ENCODE results near the gene HOXD8.

DNA sequence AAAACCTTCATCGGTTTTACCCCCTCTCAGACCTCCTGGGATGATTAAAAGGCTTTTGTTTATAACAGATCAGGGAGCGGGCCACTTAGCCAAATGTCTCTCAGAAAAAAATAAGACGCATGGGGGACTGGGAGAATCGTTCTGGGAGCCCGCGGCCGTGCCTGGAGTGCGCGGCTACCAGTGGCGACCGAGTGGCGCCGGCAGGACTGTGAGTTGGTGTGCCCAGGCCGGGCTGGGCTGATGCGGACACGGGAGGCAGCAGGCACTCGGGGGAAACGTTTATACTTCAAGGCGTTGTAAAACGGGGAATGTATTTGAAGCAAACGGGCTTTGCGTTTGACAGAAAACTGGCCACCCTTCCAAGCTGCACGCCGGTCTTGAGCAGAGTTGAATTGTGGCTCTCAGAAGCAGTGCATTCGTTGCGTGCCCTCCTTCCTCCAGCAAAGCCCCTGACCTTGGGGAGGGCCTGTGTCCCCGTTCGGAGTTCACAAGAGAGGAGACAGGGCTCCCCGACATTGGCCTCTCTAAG is 17.6 kb upstream of the HOXD8 start:
- no peak for TF ChIP-seq IRF2 (CRISPR knock-in tag; IDR thresholded peaks at IDR 0.05)
- TF ChIP-seq, protein P1, sequence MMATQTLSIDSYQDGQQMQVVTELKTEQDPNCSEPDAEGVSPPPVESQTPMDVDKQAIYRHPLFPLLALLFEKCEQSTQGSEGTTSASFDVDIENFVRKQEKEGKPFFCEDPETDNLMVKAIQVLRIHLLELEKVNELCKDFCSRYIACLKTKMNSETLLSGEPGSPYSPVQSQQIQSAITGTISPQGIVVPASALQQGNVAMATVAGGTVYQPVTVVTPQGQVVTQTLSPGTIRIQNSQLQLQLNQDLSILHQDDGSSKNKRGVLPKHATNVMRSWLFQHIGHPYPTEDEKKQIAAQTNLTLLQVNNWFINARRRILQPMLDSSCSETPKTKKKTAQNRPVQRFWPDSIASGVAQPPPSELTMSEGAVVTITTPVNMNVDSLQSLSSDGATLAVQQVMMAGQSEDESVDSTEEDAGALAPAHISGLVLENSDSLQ (IDR thresholded peaks at IDR 0.05): no peak
- TF ChIP-seq YY1 (IDR thresholded peaks at IDR 0.05; ENCODE audit: borderline replicate concordance in 1 of 3, control insufficient read depth in 1 of 3, extremely low read depth in 1 of 3, insufficient read depth in 3 of 3, insufficient read length in 1 of 3, insufficient replicate concordance in 2 of 3, low read depth in 1 of 3, low read length in 2 of 3): no peak
- TF ChIP-seq HDAC2 (IDR thresholded peaks at IDR 0.05): no peak
- TF ChIP-seq, protein P2, sequence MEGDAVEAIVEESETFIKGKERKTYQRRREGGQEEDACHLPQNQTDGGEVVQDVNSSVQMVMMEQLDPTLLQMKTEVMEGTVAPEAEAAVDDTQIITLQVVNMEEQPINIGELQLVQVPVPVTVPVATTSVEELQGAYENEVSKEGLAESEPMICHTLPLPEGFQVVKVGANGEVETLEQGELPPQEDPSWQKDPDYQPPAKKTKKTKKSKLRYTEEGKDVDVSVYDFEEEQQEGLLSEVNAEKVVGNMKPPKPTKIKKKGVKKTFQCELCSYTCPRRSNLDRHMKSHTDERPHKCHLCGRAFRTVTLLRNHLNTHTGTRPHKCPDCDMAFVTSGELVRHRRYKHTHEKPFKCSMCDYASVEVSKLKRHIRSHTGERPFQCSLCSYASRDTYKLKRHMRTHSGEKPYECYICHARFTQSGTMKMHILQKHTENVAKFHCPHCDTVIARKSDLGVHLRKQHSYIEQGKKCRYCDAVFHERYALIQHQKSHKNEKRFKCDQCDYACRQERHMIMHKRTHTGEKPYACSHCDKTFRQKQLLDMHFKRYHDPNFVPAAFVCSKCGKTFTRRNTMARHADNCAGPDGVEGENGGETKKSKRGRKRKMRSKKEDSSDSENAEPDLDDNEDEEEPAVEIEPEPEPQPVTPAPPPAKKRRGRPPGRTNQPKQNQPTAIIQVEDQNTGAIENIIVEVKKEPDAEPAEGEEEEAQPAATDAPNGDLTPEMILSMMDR (IDR thresholded peaks at IDR 0.05 in 2 of 3, conservative IDR thresholded peaks at IDR 0.05 in 1 of 3; ENCODE audit: insufficient read depth in 2 of 3, low read depth in 1 of 3, low read length in 3 of 3): no peak
- TF ChIP-seq, protein P3, sequence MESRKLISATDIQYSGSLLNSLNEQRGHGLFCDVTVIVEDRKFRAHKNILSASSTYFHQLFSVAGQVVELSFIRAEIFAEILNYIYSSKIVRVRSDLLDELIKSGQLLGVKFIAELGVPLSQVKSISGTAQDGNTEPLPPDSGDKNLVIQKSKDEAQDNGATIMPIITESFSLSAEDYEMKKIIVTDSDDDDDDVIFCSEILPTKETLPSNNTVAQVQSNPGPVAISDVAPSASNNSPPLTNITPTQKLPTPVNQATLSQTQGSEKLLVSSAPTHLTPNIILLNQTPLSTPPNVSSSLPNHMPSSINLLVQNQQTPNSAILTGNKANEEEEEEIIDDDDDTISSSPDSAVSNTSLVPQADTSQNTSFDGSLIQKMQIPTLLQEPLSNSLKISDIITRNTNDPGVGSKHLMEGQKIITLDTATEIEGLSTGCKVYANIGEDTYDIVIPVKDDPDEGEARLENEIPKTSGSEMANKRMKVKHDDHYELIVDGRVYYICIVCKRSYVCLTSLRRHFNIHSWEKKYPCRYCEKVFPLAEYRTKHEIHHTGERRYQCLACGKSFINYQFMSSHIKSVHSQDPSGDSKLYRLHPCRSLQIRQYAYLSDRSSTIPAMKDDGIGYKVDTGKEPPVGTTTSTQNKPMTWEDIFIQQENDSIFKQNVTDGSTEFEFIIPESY (CRISPR knock-in tag; IDR thresholded peaks at IDR 0.05): no peak
- TF ChIP-seq ZNF717 (CRISPR knock-in tag; IDR thresholded peaks at IDR 0.05): no peak
- TF ChIP-seq ZC3H11A (IDR thresholded peaks at IDR 0.05; ENCODE audit: low read depth, low read length): no peak
- TF ChIP-seq ZSCAN29 (IDR thresholded peaks at IDR 0.05): no peak

All from K562 (cell line).